NB4 (cell line): Measurements from ENCODE around the gene WSB1.

Experiments used
- CTCF ChIP-seq: IDR thresholded peaks from one replicate; pipeline ENCODE4 v1.5.1; 2012; ENCODE audit warnings: low read depth, low read length
- POLR2A ChIP-seq: IDR thresholded peaks from 2 replicates; pipeline ENCODE4 v1.6.1; 2011; ENCODE audit warnings: mild to moderate bottlenecking; ENCODE audit not compliant: insufficient read length; ENCODE audit errors: extremely low read depth

DNA sequence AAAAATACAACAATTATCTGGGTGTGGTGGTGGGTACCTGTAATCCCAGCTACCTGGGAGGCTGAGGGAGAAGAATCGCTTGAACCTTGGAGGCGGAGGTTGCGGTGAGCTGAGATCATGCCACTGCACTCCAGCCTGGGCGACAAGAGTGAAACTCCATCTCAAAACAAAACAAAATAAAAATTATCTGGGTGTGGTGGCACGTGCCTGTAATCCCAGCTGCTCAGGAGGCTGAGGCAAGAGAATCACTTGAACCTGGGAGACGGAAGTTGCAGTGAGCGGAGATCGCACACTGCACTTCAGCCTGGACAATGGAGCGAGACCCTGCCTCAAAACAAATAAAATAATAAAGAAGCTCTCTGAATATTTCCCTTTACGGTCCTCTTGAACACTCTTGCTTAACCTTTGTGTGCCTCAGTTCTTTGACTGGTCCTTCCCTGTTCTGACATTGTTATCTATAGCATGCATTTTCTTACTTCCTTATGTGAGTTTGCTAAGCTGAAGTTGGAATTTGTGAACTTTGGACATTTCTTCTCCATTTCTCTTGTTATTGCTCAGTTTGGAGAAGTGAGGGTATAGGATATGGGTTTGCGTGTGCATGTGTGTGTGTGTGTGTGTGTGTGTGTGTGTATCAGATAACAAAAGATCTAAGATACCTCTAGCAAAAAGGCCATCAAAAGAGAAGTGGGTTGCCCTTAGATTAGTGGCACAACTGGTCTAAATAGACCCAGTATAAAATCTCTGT, 29.7 kb upstream of the WSB1 start:
- TF ChIP-seq POLR2A (no peak), CTCF (no peak)
